Ureter (tissue), 1 donor: ENCODE measurements around the gene FOXF2. TPM values are rescaled to one million over a fixed set of nuclear protein-coding genes. Genes with fewer than 3 reads are reported as not detected.

Experiments used
- DNase-seq: peaks from one replicate; pipeline ENCODE4 v3.0.0-alpha.2; 2020; ENCODE audit warnings: low spot score
- total RNA-seq: library from RNA; stranded (reverse); gene quantifications from one replicate; pipeline ENCODE4 v1.2.4, GENCODE V29; 2023
- donor health status: DM: yes; HTN: yes; CAD: no.

The FOXF2 gene
- total RNA-seq, 1 donor from 2014 or later: 3.4 TPM

- DNase-seq: no peak
Observed at GRCh38 chr6:1378065-1379016, 11.0 kb upstream of the FOXF2 start.

DNA sequence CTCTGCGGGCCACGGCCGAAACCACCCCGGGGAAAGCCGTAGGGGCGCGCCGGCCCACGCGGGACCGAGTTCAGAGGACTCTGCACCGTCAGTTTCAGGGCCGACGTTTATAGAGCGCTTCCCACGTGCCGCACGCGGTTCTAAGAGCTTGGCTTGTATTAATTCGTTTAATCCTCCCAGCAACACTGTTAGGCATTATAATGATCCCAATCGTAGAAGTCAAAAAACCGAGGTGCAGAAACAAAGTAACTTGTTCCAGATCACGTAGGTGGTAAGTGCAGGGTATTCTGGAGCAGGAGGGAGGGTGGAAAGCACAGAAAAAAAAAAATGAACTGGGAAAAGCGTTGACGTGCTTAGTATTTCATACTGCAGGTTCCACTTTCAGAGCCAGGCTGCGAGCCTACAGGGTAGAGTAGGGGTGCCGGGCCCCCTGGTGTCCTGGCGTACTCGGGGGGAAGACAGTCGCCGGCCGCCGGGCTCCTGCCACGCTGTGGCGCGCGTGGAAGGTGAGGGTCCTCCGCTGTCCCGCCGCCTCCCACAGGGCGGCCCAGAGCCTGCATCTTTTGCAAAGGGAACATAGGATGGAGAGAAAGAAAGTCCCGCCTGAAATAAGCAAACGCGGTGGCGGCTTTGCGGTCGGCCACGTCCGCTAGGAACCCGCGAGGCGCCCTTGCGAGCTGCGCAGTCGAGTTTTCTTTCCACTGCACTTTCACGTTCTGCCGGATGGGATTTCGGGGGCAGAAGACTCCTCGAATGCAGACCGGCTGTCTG lies 10.2 kb upstream of the FOXF2 start:
- no peak for DNase-seq

- DNase-seq: no peak
Observed at GRCh38 chr6:1379788-1380147, 9.6 kb upstream of the FOXF2 start.

GRCh38 chr6:1380625-1381427 lies 8.6 kb upstream of the FOXF2 start:
- no peak for DNase-seq

DNA sequence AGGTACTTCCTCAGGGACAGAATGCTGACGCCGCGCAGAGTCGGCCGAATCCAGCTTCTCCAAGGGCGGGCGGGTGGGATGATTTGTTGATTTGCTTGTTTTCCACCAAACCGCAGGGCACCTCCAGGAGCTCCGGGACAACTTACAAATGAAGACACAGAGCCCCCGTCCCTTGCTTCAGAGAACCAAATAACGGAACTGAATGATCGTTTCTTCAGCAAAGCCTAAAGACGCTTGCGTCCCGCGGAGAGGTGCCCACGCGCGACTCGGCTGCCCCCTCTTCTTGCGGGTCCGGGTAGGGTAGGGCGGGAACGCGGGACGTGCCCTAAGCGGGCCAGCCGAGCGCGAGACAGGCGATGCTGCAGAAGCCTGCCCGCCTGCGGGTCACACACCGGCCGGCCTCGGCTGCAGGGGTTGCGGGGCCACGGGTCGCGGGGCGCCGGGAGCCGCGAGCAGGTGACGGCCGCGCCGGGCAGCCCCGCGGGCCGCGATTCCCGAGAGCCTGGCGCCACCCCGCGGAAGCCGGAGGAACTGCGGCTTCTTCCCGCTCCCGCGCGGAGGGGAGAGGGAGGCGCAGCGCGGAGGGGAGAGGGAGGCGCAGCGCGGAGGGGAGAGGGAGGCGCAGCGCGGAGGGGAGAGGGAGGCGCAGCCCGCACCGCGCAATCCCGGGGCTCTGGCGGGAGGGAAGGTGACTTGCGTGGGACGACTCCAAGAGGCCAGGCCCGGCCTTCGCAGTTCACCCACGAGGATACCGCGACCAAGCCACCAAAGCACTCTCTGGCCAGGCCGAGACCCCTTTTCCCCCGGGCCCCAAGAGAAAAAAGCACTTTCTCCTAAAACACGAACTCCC lies 7.7 kb upstream of the FOXF2 start:
- DNase-seq: no peak

GRCh38 chr6:1382331-1382882 lies 7.0 kb upstream of the FOXF2 start:
- DNase-seq: no peak

DNA sequence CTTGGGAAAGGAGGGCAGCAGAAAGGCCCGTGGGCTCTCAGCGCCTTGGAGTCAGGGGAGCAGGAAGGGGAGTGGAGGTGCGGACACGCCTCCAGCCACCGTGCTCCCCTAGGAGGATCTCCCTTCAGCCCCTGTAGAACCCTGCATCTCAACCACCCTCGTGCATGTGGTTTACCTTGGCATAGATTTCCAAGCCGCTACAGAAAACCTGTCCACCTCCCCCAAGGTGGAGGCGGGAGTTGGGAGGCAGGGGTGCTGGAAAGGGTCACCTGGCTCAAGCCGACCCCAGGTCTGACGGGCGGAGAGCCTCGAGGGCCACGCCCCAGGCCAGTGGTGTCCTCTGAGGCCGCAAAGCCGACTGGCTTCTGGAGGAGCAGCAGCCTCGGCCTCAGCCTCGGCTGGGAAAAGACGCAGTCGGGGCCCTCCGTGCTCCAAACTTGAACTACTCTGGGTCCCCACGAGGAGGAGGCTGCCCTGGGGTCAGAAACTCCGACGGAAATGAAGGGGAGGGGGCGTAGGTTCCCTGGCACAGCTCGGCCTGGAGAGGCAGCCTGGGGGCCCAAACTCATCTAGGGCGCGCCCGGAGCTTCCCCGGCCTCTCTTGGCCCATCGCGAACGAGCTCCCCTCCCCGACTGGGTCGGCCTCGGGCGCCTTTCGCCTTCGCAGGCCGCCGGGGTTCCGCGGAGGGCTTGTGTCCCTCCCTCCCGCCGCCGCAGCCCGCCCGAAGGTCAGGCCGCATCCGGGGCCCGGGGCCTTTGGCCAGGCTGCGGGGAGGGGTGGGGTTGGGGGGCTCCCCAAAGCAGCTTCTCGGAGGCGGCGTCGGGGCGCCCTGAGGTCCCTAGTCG lies 6.3 kb upstream of the FOXF2 start:
- DNase-seq: no peak

- no peak for DNase-seq
Observed at GRCh38 chr6:1383729-1384548, 5.4 kb upstream of the FOXF2 start.

DNA sequence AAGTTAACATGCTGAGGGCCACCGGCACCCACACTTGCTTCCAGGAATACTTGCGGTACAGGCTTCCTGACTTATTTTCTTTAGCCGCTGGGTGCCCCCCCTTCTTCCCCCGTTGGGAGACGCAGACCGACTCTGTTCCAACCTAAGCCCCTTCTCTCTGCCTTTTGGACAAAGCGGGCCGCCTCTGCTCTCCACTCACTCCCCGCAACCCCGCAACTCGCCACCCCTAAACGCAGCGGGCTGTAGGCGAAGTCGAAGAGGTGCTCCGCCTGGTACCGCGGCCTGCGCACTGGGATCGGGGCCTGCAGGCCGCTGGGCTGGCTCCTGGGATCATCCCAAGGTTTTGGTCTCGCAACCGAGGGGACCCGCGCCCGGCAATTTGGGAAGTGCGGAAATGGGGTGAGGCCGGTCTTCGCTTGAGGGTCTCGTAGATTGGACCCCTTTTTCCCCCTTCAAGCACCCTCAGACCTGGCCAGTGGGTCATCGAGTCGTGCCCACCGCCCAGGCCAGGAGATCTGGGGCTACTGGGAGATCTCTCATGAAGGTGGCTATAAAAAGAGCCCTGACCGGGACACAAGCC lies 4.7 kb upstream of the FOXF2 start:
- DNase-seq: no peak

DNA sequence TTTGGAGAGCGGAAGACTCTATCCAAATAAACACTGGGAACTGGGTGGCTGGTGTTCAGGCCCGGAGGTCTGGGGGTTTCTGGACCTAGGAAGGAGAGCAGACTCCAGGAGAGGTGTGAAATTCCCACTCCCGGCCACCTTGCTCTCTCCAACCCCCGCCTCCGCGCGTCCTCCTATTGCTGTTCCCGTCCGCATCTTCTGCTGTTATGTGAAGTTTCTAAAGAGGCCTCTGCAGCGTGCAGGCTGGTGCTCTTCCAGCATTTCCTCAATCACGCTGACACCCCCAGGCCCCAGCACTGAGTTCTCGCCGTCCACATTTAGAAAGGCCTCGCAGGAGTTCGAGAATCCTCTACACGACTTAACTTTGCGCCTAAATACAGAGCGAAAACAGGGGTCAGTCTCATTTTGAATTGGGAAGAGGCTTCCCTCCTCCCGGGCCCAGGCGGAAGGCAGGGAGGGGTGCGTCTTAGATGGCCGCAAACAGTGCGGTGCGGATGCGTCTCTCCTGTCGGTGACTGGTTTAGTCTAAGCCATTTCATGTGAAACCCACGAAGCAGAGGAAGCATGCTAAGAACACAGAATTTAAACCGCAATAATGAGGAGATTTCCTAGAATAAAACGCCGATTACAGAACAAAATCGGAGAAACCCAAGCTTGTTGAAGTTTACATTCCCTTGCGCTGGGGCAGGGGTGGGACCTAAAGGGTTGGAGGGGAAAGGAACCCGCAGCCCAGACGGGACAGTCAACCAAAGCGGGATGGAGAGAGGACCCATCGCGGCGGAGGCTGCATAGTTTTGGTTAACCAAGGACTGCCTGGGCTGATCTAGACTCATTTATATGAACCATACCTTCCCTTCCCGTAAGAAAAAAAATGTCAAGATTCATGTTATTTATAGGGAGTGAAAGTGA lies 4.0 kb upstream of the FOXF2 start:
- DNase-seq: no peak

- peak; percentile 10 for DNase-seq
Observed at GRCh38 chr6:1386038-1386709, 3.2 kb upstream of the FOXF2 start.

GRCh38 chr6:1387538-1387875 lies 1.9 kb upstream of the FOXF2 start:
- no peak for DNase-seq

GRCh38 chr6:1387876-1388629 lies 1.3 kb upstream of the FOXF2 start:
- no peak for DNase-seq

- no peak for DNase-seq
Observed at GRCh38 chr6:1388630-1389368, 577 bp upstream of the FOXF2 start.

DNA sequence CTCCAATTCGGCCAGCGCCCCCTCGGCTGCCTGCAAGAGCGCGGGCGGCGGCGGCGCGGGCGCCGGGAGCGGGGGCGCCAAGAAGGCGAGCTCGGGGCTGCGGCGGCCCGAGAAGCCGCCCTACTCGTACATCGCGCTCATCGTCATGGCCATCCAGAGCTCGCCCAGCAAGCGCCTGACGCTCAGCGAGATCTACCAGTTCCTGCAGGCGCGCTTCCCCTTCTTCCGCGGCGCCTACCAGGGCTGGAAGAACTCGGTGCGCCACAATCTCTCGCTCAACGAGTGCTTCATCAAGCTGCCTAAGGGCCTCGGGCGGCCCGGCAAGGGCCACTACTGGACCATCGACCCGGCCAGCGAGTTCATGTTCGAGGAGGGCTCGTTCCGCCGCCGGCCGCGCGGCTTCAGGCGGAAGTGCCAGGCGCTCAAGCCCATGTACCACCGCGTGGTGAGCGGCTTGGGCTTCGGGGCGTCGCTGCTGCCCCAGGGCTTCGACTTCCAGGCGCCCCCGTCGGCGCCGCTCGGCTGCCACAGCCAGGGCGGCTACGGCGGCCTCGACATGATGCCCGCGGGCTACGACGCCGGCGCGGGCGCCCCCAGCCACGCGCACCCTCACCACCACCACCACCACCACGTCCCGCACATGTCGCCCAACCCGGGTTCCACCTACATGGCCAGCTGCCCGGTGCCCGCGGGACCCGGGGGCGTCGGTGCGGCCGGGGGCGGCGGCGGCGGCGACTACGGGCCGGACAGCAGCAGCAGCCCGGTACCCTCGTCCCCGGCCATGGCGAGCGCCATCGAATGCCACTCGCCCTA lies 963 bp downstream of the FOXF2 start:
- DNase-seq: no peak
